LNCaP clone FGC (cell line): ENCODE measurements around the gene SLC39A10.
"Not testable (repeated sequence)": the region's sequence is repeated elsewhere in the genome, so short reads cannot be mapped to it uniquely, and the experiment has no call there.

Source experiments
- DNase-seq: peaks from one replicate; pipeline ENCODE4 v3.0.0-alpha.2; 2011; ENCODE audit warnings: low read depth
- H3K4me3 ChIP-seq: 2 replicates; pipeline ENCODE4 v1.5.1; 2011; ENCODE audit warnings: mild to moderate bottlenecking, low read depth, low read length, control low read depth
- CTCF ChIP-seq: IDR thresholded peaks from 2 replicates; pipeline ENCODE4 v1.5.1; 2012; ENCODE audit warnings: mild to moderate bottlenecking; ENCODE audit not compliant: control insufficient read depth, insufficient read depth; ENCODE audit errors: extremely low read depth

SLC39A10 gene

GRCh38 chr2:195682077-195682476 lies 25.1 kb downstream of the SLC39A10 start:
- H3K4me3 ChIP-seq: no peak overlapping the region
- DNase-seq: no peak
- no peak for TF ChIP-seq CTCF

- no peak for TF ChIP-seq CTCF
- DNase-seq: no peak
- H3K4me3 ChIP-seq: no peak overlapping the region
Measured at GRCh38 chr2:195683174-195683573, 26.1 kb downstream of the SLC39A10 start.

GRCh38 chr2:195686564-195686963 lies 29.5 kb downstream of the SLC39A10 start:
- DNase-seq: no peak
- no peak for TF ChIP-seq CTCF
- no peak overlapping the region for H3K4me3 ChIP-seq

- TF ChIP-seq CTCF: no peak
- no peak overlapping the region for H3K4me3 ChIP-seq
- no peak for DNase-seq
Measured at GRCh38 chr2:195687320-195688086, 30.5 kb downstream of the SLC39A10 start.

- H3K4me3 ChIP-seq, DNase-seq: not testable (repeated sequence)
Measured at GRCh38 chr2:195692531-195692930, 35.5 kb downstream of the SLC39A10 start.

- no peak for DNase-seq
- H3K4me3 ChIP-seq: no peak overlapping the region
- TF ChIP-seq CTCF: no peak
Measured at GRCh38 chr2:195694553-195694952, 37.5 kb downstream of the SLC39A10 start.

GRCh38 chr2:195695002-195695631 lies 38.1 kb downstream of the SLC39A10 start:
- H3K4me3 ChIP-seq: no peak overlapping the region
- no peak for TF ChIP-seq CTCF
- DNase-seq: no peak
